ENCODE data around the gene HTT.

HTT gene

GRCh38 chr4:3223956-3224748 lies 149.7 kb downstream of the HTT start:
- DNase-seq: no peak

- DNase-seq: no peak
Observed at GRCh38 chr4:3225071-3225850, 150.8 kb downstream of the HTT start.

DNA sequence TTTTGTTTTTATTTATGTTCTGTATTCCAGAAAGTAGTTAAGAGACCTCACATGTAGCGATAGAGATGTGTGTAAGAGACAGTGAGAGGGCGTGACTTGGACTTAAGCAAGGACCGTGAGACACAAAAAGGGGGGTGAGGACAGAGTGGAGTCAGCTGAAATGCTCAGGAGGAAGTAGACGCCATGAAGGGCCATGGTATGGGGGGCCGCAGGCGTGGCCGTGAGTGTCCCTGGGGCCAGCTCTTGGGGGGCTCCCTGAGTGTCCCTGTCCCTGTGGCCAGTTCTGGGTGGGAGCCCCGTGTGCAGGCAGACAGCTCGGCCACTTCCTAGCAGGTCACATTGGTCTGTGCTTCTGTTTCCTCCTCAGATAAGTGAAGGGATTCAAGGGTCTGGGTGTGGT lies 151.5 kb downstream of the HTT start:
- DNase-seq: no peak

DNA sequence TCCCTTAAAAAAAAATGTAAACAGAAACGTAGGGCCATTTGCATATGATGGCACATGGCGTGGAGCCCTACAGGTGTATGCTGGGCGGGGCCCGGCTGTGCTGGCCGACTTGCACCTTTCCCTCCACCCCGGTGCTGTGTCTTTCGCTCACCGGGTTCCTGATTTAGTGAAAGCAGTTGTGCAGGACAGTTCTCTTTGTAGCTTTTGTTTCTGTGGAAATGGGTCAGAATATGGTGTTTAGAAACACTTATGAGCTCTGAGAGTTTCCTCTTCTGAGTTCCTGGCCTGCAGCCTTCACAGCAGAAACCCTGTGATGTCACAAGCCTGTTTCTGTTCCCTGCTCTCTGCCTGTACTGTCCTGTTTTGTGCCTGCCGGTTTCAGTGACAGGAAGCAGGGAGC lies 152.0 kb downstream of the HTT start:
- DNase-seq: no peak

GRCh38 chr4:3226944-3227343 lies 152.5 kb downstream of the HTT start:
- no peak for DNase-seq

DNA sequence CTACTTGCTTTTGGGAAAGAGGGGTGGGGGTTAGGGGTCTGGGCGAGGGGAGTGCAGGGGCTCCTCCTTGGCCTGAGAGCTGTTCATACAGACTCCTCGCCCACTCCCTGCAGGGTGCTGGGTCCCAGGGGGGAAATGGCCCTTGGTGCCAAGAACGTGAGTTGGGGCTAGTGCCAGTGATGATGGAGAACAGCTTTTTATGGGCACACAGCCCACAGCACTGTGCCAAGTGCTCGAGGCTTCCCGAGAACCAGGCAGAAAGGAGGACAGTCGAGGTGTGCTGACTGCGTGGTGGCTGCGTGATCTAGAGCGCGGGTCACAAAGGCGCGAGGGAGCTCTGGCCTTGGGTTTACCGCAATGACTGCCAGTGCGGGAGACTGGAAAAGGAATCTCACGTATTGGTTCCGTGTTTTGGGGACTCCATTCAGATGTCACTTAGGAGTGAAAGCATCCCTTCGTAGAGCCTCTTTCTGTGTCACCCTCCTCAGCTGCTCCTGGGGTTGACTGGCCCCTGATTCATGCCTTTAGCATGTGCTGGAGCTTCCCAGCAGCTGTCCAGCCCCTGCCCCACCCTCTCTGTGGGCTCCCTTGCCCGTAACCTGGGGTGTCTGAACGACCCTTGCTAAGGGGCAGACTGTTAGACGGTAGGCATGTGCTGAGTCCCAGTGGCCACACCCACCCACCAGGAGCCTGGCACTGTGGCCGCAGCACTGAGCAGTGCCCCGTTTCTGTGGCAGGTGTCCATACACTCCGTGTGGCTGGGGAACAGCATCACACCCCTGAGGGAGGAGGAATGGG lies 153.6 kb downstream of the HTT start:
- DNase-seq: no peak

- no peak for DNase-seq
Observed at GRCh38 chr4:3228881-3229280, 154.4 kb downstream of the HTT start.

DNA sequence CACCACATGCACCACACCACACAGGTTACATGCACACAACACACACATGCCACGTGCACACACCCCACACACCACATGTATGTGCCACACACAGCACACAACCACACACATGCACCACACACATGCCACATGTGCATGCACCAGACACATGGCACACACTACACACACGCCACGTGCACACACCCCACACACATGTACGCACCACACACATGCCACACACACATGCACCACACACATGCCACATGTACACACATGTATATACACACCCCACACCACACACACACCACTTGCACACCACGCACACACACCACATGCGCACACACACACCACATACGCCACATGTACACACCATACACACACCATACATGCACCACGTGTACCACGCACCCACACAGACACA lies 154.8 kb downstream of the HTT start:
- no peak for DNase-seq

GRCh38 chr4:3229964-3230363 lies 155.5 kb downstream of the HTT start:
- no peak for DNase-seq

- DNase-seq: no peak
Observed at GRCh38 chr4:3231471-3231870, 157.0 kb downstream of the HTT start.

DNA sequence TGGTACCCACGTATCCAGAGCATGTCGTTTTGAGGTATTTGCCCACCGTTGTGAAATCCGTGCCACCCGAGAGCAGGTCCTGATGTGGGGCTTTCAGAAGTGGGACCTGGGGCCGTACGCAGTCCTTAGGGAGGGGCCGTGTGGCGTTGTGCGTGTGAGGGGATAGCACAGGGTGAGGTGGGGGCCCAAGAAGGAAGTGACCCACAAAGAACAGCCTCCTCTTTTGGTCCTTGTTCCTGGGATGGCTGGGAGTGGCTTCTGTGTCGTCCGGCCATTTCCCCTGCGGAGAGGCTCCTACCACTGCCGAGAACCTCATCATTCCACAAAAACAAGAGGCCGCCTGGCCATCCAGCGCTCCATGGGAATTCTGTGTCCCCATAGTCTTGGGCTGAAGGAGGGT lies 157.5 kb downstream of the HTT start:
- DNase-seq: no peak

GRCh38 chr4:3232871-3233271 lies 158.4 kb downstream of the HTT start:
- no peak for DNase-seq

GRCh38 chr4:3233391-3234071 lies 159.1 kb downstream of the HTT start:
- DNase-seq: no peak

GRCh38 chr4:3234171-3235029 lies 159.9 kb downstream of the HTT start:
- no peak for DNase-seq

- DNase-seq: no peak
Observed at GRCh38 chr4:3235030-3235345, 160.5 kb downstream of the HTT start.

DNA sequence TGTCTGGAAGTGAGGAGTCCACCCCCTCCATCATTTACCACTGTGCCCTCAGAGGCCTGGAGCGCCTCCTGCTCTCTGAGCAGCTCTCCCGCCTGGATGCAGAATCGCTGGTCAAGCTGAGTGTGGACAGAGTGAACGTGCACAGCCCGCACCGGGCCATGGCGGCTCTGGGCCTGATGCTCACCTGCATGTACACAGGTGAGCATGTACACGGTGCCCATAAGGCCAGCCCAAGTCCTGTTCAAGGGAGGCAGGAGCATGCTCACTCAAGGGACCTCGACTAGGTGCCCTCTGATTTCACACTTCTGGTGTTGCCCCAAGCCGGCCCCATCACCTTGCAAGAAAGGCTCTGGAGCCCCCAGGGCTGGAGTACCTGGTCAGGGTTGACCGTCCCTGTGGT lies 161.1 kb downstream of the HTT start:
- DNase-seq: no peak

DNA sequence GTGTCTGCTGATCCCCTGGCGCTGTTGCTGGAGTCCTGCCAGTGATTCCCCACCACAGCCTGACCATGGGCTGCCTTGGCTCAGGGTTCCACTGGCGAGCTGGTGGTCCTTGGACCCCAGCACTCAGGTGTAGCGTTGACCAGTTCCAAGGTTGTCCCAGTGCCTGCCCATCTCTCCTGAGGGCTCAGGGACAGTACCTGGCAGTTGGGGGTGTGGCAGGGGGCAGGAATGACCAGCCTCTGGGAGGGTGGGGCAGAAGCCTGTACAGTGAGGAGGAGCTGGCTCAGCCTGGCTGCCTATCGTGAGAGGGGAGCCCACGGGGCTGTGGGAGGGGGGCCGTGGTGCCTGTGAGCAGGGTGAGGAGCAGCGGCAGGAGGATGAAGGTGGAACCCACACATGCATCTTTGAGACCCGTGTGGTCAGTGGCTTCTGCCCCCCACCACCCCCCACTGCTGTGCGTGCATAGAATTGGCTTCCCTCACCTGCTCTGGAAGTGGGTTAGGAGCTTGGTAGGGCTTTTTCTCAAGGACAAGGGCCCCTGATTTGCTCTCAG lies 161.9 kb downstream of the HTT start:
- DNase-seq: no peak

GRCh38 chr4:3237266-3237665 lies 162.8 kb downstream of the HTT start:
- no peak for DNase-seq

- DNase-seq: no peak
Observed at GRCh38 chr4:3237712-3238560, 163.5 kb downstream of the HTT start.

DNA sequence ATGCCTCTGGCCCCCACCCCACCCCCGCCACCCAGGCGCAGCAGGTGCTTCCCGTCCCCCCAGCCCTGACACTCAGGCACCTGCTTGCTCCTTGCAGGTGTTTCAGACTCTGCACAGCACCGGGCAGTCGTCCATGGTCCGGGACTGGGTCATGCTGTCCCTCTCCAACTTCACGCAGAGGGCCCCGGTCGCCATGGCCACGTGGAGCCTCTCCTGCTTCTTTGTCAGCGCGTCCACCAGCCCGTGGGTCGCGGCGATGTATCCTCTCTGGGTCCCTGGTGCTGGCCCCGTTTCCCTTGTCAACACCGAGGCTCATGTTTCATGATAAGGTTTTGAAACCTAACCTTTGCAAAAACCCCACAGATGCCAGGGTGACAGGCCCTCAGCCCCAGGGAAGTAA lies 164.2 kb downstream of the HTT start:
- no peak for DNase-seq

GRCh38 chr4:3239303-3239702 lies 164.8 kb downstream of the HTT start:
- DNase-seq: no peak
